GM04504 (cell line): Measurements from ENCODE around the gene BBS9.

Source experiments
- DNase-seq: peaks from one replicate; pipeline ENCODE4 v3.0.0-alpha.2; 2012; ENCODE audit warnings: low read depth

BBS9 gene

DNA sequence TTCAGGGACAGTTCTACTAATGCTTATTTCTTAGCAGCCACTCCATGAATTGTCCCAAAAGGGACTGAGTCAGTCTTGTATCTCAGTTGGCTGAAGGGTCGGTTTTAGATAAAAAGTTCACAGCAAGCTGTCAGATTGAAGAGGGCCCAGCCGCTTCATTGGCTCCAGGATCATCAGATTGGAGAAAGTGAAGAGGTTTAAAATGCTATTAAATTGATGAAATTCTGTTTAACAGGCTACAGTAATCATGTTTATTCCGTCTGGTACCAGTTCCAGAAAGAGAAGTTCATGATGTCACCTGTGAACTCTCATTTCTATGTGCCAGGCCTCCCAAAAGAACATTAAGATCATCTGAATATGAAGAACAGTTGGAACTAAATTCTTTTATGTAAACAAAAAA, 481.6 kb downstream of the BBS9 start:
- DNase-seq, result no peak

DNA sequence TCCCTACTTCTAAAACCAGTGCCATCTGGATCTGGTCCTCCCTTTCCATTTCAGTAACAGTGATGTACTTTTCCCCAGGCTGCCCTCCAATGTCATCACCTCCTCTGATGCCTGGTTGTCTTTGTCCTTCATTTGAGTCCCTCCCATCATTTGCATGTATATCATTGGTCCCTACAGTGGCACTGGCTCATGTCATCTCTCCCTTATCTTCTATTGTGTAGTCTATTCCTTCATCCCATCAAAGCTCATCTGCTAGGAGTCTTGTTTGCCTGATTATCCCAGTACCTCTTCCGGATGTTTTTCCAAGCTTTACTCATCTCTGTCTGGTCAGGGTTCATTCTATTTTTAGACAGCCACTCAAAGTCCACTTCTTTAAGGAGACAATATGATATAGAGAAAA, 483.1 kb downstream of the BBS9 start:
- no peak for DNase-seq

DNA sequence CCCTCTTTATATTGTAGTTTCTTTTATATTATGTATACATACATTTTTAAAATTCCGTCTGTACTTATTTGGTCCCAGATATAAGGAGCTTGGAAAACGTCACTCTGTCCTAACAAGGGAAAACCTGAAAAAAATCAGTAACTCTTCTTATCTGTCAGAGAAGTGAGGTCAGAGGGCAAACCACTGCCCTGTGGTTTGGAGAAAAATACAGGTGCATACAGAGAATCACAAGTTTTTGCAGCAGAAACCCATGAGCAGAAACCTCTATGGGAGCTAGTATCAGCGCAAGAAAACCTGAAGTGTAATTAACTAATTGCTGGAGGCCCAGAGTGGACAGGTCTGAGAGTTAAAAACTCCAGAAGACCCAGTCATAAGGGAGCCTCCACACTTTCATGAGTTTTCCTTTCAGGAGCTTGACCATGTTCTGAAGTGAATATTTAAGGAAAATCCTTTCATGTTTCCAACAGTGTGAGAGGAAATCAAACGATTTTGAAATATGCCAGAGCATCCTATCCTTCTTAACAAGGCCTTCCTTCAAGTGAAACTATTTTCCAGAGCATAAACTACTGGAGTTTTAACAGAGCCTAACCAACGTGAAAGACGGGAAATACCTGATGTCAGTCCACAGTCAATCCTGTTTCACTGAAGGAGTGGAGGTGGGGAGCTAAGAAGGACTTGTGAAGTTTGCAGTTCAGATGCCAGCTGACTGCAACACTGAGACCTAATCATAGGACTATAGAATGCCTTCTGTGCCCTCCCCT, 485.2 kb downstream of the BBS9 start:
- DNase-seq, result no peak

DNA sequence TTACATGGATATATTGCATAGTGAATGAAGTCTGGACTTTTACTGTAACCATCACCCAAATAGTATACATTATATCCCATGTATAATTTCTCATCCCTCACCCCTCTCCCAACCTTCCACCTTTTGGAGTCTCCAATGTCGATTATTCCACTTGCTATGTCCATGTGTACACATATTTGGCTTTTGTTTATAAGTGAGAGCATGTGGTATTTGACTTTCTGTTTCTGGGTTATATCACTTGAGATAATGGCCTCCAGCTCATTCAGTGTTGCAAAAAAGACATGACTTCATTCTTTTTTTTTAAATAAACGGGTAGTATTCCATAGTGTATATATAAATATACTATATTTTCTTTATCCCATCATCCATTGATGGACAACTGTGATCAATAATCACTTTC, 487.4 kb downstream of the BBS9 start:
- DNase-seq, result no peak

DNA sequence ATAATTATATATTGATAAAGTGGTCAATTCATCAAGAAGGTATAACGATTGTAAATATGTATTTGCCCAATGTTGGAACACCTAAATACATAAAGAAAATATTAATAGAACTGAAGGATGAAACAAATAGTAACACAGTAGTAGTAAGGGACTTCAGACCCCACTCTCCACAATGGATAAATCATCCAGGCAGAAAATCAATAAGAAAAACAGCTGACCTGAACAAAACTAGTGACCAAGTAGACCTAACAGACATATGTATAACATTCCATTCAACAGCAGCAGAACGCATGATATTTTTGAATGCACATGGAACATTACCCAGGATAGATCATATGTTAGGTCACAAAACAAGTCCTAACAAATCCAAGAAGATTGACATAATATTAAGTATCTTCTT, 489.9 kb downstream of the BBS9 start:
- DNase-seq, result no peak

DNA sequence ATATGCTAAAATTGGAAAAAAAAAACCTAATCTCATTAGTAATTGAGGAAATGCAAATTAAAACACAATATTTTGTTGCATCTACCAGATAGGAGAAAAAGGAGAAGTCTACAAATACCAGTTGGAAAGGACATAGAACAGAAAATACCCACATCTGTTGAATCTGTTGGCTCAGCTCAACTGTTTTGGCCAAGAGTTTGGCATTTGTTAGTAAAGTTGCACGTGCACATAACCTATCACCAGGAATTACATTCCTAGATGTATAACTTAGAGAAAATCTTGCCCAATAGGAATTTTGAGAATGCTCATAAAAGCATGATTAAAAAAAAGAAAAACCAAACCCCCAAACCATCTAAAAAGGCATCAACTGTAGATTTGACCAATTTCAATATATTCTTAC, 493.9 kb downstream of the BBS9 start:
- no peak for DNase-seq

DNA sequence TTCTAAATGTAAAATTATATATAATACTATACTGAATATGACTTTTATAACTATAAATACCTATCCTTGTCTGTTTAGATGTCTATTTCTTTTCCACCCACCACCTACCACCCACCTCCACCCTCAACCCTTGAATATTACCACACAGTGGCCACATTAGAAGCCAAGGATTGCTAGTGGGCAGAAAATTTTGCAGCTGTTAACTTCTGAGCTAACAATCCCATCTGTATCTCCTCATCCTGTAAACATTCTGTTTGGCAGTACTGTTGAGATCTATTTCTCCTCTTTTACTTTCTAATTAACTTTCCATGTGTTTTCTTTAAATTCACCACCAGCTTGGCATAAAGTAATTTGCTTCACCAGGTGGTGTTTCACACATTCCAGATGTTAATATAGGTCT, 494.9 kb downstream of the BBS9 start:
- DNase-seq, result no peak

DNA sequence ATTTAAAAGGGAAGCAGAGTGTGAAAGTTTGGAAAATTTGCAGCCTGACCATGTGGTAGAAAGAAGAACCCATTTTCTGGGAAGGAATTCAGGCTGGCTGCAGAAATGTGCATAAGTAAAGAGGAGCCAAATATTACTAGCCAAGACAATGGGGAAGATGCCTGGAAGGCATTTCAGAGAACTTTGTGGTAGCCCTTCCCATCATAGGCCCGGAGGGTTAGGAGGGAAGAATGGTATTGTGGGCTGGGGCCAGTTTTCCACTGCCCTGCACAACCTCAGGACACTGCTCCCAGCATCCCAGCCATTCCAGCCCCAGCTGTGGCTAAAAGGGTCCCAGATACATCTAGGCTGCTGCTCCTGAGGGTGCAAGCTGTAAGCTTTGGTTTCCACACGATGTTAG, 497.5 kb downstream of the BBS9 start:
- no peak for DNase-seq

DNA sequence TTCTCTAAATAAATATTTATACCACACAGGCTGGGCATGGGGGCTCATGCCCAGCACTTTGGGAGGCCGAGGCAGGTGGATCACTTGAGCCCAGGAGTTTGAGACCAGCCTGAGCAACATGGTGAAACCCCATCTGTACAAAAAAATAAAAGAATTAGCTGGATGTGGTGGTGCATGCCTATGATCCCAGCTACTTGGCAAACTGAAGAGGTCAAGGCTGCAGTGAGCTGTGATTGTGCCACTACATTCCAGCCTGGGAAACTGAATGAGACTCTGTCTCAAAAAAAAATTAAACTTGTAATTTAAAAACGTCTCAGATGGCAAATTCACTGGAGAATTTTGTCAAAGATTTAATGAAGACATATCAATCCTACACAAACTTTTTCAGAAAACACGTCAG, 498.4 kb downstream of the BBS9 start:
- DNase-seq, result no peak

DNA sequence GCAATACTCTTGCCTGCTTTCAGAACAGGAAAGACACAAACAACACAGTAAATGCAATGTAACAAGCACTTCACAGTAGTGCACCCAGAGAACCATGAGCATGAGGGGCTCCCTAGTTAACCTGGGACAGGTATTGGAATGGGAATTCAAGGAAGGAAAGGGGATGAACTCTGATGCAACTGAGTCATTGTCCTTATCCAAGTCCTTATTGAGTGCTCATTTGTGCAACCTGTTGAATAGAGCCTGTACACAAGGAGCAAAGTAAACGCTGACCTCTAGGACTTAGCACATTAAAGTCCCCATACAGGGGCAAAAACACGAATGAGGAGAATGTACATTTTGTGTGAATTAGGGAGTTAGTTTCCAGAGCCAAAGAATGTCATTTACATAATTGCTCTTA, 499.5 kb downstream of the BBS9 start:
- no peak for DNase-seq

DNA sequence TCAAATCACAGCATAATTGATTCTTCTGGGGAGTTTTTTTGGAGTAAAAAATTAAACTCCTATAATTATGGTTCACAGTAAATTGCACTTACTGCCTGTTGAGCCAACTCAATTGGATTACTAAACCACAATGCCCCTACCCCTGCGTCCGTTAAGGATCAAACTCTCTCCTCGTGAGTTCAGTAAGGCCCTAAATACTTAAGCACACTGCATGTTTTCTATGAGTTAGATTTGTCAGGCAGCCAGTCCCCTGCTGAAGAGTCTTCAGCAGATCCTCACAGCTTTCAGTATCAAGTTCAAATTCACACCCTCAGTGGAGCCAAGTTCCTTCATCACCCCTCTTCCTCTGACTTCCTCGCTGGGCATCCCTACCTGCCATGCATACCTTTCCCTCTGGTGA, 501.0 kb downstream of the BBS9 start:
- no peak for DNase-seq

DNA sequence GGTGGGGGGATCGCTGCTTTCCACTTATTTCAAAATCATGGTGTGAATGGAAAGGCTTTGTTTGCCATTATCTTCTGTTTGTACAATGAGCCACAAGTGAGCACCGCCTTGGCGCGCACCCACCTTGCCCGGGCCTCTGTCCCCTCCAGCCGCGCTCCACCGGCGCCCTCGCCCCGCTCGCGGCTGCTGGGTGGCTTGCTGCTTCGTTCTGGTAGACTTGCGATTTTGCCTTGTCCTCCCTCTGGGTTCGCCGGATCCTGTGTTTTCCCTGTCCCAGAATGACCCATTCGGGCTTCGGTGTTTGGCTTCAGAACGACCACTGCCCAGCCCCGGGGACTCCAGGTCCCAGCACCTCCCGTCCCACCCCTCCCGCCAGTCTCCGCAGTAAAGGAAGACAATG, 503.0 kb downstream of the BBS9 start:
- DNase-seq, result no peak

DNA sequence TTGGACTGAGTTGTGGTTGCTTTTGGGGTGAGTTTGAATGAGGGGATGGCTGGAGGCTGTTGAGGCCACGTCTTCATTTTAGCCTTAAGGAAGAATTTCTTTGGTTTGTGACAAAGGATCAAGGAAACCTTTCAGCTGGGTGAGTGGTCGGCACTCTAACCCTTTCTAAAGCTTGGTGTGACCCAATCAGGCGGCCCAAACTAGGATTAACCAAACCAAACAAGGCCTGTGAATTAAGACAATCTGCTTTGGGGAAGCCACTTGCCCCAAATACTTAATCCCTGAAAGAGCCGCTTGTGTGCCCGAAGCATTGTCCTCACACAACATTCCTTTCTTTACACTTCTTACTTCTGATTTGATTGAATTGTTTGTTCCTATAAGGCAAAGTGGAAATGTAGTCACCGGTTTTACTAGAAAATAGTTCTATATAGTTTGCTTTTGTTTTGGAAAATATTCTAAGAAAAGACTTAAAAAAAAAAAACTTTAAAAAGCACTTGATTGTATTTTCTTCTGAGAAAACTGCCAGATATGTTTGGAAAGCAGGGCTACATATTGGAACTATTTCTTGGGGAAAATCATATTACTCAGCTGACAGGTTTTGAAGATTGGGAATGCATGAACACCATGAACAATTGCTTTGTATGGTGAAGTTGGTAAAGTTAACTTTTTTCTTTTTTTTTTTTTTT, 503.6 kb downstream of the BBS9 start:
- no peak for DNase-seq

DNA sequence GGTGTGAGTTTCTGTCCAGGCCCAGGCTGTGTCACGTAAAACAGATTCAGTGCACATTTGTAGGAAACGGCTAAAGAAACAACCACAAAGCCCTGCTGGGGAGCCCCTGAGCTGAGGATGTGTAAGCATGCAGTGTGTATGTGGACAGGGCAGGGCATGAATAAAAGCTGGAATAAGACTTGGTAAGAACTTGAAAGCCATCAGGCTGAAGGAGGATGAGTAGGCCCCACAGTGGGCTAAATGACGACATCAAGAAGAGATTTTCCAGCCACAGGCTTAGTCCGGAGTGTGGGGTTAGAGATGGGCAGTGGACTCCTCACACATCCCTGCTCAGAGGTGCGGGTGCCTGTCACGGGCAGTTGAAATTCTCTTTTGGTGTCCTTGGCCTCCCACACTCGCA, 505.2 kb downstream of the BBS9 start:
- DNase-seq, result no peak

DNA sequence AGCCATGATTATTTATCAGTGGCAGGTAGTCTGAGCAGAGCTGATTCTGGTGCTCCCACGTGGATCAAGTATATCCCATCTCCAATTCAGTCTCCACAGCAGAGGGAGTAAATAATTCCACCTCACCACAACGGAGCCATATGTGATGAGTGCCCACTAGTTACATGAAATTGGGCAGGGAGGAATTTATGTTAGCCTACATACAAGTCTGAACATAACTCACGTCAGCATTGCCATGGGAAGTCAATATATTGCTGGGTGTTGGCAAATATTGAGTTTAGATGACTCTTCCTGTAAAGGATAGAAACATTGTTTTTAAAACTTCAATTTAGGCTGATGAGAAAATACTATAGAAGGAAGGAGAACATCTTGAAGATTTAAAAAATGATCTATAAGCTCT, 507.0 kb downstream of the BBS9 start:
- no peak for DNase-seq

DNA sequence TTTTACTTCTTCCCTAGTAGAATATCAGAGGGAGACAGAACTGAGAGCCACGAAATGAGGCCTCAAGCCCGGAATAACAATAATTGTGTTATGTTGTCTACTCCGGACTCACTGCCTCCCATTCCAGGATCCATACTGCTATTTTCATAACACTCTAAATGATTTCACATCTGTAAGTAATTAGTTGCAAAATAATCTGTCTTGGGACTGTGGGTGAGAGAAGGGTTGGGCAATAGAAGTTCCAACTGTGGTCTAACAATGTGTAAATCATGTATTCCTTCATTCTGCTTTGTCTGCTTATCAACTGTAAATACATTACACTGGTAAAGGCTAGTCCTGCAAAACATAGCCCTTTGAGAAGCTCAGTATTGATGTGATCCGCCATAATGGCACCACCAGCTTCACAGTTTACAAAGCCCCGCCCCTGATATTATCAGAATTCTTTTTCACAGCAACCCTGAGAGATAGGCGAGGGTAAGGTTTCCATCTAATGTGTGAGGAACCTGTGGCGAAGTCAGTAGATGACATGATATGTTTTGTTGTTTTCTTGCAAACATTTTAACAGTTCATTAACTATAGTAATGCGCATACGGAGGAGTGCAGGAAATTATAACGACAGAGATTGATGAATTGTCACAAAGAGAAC, 510.3 kb downstream of the BBS9 start:
- DNase-seq, result peak; percentile 71

DNA sequence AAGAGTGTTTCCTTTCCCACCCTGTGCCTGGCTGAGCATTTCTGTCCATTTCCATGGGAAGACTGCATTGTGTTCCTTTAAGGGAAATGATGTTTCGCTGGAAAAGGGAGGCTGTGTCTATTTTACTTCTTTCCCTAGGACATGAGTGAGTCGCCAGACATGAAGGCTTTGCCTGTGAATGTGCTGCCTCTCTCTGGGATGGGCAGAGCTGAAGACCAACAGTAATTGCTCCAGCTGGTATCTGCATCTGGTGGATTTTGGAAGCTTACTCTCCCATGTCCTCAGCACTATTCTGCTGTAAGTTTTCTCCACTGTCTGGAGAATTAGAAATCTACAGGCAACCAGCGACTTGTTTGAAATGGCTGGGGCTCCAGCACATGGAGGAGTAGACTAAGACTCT, 511.4 kb downstream of the BBS9 start:
- no peak for DNase-seq

DNA sequence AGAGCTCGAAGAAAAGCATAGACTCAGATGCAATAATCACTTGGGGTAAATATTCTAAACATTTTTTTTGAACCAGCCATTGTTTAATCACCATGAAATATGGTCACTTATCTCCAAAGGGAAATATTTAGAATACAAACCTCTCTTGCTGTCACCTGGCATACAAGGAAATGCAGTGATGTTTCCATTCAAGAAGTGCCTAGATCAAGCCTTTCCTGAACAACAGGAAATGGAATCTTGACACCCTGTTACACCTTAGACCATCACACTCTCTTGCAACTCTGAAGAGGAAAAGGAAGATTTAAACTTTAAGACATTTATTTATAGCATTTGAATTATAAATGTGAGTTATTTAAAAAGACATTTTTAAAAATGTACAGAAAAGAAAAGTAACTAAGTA, 512.9 kb downstream of the BBS9 start:
- DNase-seq, result no peak

DNA sequence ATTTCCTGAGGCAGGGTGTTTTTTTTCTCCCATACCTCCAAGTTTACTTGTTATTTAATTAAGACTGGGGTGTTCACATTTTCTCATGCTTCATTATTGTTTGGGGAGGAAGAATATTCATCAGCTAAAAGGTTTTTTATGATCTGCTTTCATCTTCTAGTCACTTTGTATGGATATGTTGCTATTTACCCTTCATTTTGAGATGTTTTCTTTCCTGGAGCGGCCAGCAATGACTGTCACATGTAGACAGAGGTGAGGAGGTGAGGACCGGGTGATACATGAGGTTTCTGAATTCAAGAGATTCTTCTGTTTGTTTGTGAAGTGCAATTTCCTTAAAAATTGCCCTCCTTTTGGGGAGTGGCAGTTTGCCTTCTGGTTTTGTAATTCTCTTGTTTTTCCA, 514.2 kb downstream of the BBS9 start:
- no peak for DNase-seq

DNA sequence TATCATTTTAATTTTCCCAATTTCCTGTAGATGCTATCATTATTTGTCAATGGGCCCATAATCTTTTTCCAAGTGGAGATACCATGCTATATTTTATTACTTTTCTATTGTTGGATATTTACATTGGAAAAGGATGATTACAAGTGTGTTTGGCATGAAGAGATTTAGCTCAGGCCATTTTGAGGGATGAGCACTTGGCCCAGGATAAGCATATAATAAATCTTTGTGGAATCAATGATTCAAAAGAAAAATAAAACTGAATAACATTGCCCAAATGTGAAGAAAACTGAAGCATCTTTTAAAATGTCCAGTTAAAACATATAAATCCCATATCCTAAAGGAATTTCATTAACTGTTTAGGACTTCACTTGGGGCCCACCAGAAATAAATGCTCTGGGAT, 515.1 kb downstream of the BBS9 start:
- no peak for DNase-seq

DNA sequence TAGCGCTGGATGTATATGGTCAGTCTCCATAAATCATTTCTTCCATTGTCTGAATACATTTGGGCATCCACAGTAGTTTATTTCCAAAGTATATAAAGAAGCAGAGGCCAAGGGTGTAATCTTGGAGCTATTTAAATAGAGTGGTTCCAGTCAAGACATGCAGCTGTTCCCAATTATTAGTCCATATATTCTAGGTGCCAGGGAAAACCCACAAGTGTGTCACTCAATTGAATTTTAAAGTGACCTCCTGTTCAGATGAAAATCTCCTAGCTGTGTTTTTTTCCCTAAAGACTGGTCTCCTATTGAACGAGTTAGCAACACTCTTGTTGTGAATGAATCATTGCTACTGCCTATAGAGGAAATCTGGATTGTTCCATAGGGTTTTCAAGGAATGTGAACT, 515.7 kb downstream of the BBS9 start:
- DNase-seq, result no peak

DNA sequence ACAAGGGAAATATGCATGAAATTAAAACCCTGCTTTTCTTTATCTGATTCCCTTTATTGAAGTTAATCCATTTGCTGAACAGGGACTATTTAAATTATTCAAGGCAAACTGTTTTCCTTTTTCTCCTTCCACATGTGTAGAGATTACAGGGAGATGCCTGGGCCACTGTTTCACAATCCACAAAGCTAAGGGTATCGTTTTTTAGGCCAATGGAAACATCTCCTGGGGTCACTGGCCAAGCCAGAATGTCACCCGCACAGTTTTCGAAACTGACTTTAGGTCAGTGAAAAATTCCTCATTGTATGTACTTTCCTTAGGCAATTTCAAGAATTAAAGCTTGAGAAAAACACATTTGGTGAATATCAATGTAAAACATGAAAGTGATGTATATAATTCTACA, 516.8 kb downstream of the BBS9 start:
- no peak for DNase-seq

DNA sequence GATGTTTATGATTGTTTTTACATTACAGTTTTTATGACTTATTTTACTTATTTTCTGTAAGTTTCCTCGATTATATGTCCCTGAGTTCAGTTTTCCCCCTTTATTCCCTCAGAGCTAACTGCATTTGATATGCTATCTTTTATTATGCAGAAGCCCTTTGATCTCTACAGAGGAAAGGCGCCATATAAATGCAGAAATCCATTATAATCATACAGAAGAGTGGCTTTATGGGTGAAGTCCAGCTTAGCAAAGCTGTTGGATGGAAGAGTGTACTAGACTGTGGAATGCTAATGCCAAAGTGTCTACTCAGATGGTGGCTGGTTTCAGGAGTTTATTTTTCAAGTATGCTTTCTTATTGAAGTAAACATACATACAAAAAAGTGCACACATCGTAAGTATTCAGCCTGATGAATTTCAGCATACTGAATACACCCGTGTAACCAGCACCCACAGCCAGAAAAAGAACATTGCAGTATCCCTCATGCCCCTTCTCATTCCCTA, 517.6 kb downstream of the BBS9 start:
- no peak for DNase-seq
